Measurements from ENCODE around the gene SPATA3. TPM values are rescaled to one million over a fixed set of nuclear protein-coding genes. Genes with fewer than 3 reads are reported as not detected.

The SPATA3 gene
- total and polyA plus RNA-seq, 4 donors = not detected

DNA sequence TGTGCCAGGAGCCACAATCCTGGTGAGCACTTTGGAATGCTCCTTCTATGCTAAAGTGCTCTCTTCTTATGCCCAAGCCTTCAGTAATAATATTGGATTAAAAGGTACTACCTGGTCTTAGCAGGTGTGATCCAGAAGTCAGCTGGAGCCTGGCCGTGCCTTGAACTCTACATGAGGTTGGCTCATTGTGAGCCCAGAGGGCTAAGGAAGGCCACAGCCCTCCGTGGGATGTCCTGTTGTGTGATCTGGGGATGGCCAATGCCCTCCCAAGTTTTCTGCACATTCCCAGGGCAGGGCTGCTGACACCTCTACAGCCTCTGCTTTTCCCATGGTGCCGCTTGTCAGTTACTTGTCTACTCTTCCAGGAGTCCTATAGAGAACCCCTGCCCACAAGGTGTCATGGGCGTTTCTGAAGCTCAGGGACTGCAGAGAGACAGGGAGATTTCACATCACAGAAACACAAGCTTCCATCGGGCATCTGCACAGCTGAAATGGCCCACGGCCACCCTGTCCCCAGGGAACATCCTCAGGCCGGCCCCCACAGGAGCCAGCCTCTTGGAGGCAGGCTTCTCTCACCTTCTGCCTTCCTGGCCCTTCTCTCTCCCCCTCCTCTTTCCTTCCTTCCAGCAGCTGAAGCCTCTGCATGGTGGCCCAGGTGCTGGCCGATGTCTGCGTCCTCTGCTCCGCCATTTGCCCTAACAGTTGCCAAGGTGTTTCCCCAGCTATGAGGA lies 43.5 kb upstream of the SPATA3 start:
- TF ChIP-seq, protein P1, sequence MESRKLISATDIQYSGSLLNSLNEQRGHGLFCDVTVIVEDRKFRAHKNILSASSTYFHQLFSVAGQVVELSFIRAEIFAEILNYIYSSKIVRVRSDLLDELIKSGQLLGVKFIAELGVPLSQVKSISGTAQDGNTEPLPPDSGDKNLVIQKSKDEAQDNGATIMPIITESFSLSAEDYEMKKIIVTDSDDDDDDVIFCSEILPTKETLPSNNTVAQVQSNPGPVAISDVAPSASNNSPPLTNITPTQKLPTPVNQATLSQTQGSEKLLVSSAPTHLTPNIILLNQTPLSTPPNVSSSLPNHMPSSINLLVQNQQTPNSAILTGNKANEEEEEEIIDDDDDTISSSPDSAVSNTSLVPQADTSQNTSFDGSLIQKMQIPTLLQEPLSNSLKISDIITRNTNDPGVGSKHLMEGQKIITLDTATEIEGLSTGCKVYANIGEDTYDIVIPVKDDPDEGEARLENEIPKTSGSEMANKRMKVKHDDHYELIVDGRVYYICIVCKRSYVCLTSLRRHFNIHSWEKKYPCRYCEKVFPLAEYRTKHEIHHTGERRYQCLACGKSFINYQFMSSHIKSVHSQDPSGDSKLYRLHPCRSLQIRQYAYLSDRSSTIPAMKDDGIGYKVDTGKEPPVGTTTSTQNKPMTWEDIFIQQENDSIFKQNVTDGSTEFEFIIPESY (IDR thresholded peaks at IDR 0.05) = no peak
- TF ChIP-seq, protein P2, sequence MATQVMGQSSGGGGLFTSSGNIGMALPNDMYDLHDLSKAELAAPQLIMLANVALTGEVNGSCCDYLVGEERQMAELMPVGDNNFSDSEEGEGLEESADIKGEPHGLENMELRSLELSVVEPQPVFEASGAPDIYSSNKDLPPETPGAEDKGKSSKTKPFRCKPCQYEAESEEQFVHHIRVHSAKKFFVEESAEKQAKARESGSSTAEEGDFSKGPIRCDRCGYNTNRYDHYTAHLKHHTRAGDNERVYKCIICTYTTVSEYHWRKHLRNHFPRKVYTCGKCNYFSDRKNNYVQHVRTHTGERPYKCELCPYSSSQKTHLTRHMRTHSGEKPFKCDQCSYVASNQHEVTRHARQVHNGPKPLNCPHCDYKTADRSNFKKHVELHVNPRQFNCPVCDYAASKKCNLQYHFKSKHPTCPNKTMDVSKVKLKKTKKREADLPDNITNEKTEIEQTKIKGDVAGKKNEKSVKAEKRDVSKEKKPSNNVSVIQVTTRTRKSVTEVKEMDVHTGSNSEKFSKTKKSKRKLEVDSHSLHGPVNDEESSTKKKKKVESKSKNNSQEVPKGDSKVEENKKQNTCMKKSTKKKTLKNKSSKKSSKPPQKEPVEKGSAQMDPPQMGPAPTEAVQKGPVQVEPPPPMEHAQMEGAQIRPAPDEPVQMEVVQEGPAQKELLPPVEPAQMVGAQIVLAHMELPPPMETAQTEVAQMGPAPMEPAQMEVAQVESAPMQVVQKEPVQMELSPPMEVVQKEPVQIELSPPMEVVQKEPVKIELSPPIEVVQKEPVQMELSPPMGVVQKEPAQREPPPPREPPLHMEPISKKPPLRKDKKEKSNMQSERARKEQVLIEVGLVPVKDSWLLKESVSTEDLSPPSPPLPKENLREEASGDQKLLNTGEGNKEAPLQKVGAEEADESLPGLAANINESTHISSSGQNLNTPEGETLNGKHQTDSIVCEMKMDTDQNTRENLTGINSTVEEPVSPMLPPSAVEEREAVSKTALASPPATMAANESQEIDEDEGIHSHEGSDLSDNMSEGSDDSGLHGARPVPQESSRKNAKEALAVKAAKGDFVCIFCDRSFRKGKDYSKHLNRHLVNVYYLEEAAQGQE (IDR thresholded peaks at IDR 0.05) = no peak
- TF ChIP-seq YY1 (IDR thresholded peaks at IDR 0.05) (no peak), HNF4A (conservative IDR thresholded peaks at IDR 0.05) (no peak)
- TF ChIP-seq, protein P3, sequence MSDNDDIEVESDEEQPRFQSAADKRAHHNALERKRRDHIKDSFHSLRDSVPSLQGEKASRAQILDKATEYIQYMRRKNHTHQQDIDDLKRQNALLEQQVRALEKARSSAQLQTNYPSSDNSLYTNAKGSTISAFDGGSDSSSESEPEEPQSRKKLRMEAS (IDR thresholded peaks at IDR 0.05) = no peak
- no peaks in the 10 kb centered on the region for H3K9me3 ChIP-seq (ENCODE audit: control insufficient read depth in 4 of 4, low read length in 3 of 4)
- H3K27ac ChIP-seq (ENCODE audit: low read depth in 1 of 2, low read length in 2 of 2) = no peak overlapping the region
- peaks cover 0 to 3% (median under 1%) of the 10 kb centered on the region in 4 donors for H3K4me1 ChIP-seq (ENCODE audit: control insufficient read depth in 4 of 4, insufficient read depth in 4 of 4, low read length in 3 of 4)
- no peak overlapping the region for H3K9ac ChIP-seq (ENCODE audit: low read depth in 1 of 2, low read length in 2 of 2)
- WGBS = 96% methylated on average over 10 of the region's 10 CpGs
- DNase-seq (ENCODE audit: low spot score) = no peak
- H3K4me3 ChIP-seq (ENCODE audit: low read depth in 1 of 3, low read length in 3 of 3) = no peak overlapping the region
- H3K27me3 ChIP-seq (ENCODE audit: control insufficient read depth in 4 of 4, insufficient read depth in 4 of 4, low read length in 3 of 4) = peaks cover 0 to 10% (median 0%) of the 10 kb centered on the region in 4 donors
- no peaks in the 10 kb centered on the region for H3K36me3 ChIP-seq (ENCODE audit: control insufficient read depth in 4 of 4, insufficient read depth in 3 of 4, low read depth in 1 of 4, low read length in 3 of 4)

DNA sequence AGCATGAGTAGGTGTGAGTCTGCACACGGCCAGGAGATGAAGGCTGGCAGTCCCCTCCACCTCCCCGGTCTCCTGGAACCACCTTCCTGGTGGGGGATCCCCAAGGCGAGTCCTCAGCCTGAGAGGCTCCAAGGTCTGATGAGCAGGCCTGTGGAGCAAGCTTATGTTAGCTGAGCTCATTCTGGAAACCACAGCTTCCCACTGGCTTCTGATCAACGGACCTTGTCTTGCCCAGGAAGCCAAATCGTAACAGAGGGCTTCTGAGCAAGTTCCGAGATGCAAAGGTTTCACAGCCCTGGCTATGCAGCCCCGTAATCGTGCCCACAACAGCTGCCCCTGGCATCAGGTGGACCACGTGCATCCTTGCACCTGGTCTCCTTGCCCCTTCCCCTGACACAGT lies 42.1 kb upstream of the SPATA3 start:
- WGBS = 76% methylated on average over 9 of the region's 9 CpGs
- DNase-seq (ENCODE audit: low spot score) = no peak
- TF ChIP-seq, protein P2 (IDR thresholded peaks at IDR 0.05) = no peak
- TF ChIP-seq RXRA (IDR thresholded peaks at IDR 0.05) = no peak
- TF ChIP-seq, protein P4, sequence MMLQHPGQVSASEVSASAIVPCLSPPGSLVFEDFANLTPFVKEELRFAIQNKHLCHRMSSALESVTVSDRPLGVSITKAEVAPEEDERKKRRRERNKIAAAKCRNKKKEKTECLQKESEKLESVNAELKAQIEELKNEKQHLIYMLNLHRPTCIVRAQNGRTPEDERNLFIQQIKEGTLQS (IDR thresholded peaks at IDR 0.05) = no peak
- TF ChIP-seq TAF1 (conservative IDR thresholded peaks at IDR 0.05) = no peak
- no peak for TF ChIP-seq FOXA1 (IDR thresholded peaks at IDR 0.05)
- no peak for TF ChIP-seq HNF4A (conservative IDR thresholded peaks at IDR 0.05)
- TF ChIP-seq, protein P5, sequence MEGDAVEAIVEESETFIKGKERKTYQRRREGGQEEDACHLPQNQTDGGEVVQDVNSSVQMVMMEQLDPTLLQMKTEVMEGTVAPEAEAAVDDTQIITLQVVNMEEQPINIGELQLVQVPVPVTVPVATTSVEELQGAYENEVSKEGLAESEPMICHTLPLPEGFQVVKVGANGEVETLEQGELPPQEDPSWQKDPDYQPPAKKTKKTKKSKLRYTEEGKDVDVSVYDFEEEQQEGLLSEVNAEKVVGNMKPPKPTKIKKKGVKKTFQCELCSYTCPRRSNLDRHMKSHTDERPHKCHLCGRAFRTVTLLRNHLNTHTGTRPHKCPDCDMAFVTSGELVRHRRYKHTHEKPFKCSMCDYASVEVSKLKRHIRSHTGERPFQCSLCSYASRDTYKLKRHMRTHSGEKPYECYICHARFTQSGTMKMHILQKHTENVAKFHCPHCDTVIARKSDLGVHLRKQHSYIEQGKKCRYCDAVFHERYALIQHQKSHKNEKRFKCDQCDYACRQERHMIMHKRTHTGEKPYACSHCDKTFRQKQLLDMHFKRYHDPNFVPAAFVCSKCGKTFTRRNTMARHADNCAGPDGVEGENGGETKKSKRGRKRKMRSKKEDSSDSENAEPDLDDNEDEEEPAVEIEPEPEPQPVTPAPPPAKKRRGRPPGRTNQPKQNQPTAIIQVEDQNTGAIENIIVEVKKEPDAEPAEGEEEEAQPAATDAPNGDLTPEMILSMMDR (IDR thresholded peaks at IDR 0.05; ENCODE audit: low read depth, low read length, missing input control) = no peak
- no peak for TF ChIP-seq HNF4G (IDR thresholded peaks at IDR 0.05)
- no peak for TF ChIP-seq FOXA2 (IDR thresholded peaks at IDR 0.05)
- TF ChIP-seq NR2F2 (IDR thresholded peaks at IDR 0.05) = no peak
- no peak for TF ChIP-seq JUND (IDR thresholded peaks at IDR 0.05)
- TF ChIP-seq, protein P1 (IDR thresholded peaks at IDR 0.05) = no peak
- TF ChIP-seq RAD21 (IDR thresholded peaks at IDR 0.05) = no peak
- TF ChIP-seq SP1 (IDR thresholded peaks at IDR 0.05) = no peak
- no peak for TF ChIP-seq GABPA (IDR thresholded peaks at IDR 0.05 in 1 of 2, conservative IDR thresholded peaks at IDR 0.05 in 1 of 2)
- no peak for TF ChIP-seq YY1 (IDR thresholded peaks at IDR 0.05)
- TF ChIP-seq, protein P3 (IDR thresholded peaks at IDR 0.05) = no peak

More for the DNA sequence above, 42.1 kb upstream of the SPATA3 start:
- Histone ChIP-seq H3K27ac (ENCODE audit: low read depth in 1 of 2, low read length in 2 of 2) (no peak overlapping the region), H3K4me3 (ENCODE audit: low read depth in 1 of 3, low read length in 3 of 3) (no peak overlapping the region), H3K9me3 (ENCODE audit: control insufficient read depth in 4 of 4, low read length in 3 of 4) (no peaks in the 10 kb centered on the region), H3K9ac (ENCODE audit: low read depth in 1 of 2, low read length in 2 of 2) (no peak overlapping the region), H3K27me3 (ENCODE audit: control insufficient read depth in 4 of 4, insufficient read depth in 4 of 4, low read length in 3 of 4) (peaks cover 0 to 14% (median 2%) of the 10 kb centered on the region in 4 donors), H3K4me1 (ENCODE audit: control insufficient read depth in 4 of 4, insufficient read depth in 4 of 4, low read length in 3 of 4) (peaks cover 0 to 6% (median 1%) of the 10 kb centered on the region in 4 donors), H3K36me3 (ENCODE audit: control insufficient read depth in 4 of 4, insufficient read depth in 3 of 4, low read depth in 1 of 4, low read length in 3 of 4) (no peaks in the 10 kb centered on the region)

Measured in liver (tissue), 9 donors.